Activated naive CD8-positive, alpha-beta T cell treated with anti-CD3 and anti-CD28 coated beads, Interleukin-2, amount 50 U/mL, for 16 hours (primary cell): ENCODE data around the gene NOP56.
A peak's percentile ranks its signal among the peaks of the same experiment; 100 is the strongest.
"Not testable (repeated sequence)": the region's sequence is repeated elsewhere in the genome, so short reads cannot be mapped to it uniquely, and the experiment has no call there.

ENCODE experiments used
- DNase-seq: peaks from one replicate; pipeline ENCODE4 v3.0.0-alpha.2; 2020; ENCODE audit warnings: low read depth, low spot score

NOP56 gene

DNA sequence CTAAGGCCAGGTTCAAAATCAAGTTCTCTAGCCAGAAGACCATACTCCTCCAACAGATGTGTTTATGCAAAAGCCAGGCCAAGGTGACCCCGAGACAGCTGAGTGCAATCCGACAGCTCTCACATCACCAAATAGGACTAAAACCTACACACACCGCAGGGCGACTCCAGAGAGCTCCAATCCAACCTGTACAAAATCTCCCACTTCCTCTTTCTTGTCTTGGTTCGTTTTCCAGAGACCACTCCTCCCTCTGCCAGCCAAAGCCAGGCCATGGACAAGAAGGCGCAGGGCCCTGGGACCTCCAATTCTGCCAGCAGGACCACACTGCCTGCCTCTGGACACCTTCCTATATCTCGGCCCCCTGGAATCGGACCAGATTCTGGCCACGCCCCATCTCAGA, 11.5 kb upstream of the NOP56 start:
- DNase-seq: no peak

DNA sequence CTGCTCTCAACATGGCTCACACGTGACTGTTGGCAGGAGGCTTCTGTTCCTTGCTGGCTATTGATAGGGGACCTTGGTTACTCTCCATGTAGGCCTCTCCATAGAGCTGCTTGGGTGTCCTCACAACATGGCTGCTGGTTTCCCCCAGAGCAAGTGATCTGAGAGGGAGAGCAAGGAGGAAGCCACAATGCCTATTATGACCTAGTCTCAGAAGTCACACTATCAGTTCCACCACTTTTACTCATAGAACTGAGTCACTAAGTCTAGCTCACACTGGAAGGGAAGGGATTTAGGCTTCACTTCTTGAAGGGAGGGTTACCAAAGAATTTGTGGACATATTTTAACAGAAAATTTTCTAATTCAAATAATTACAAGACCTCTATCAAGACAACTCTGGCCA, 8.7 kb upstream of the NOP56 start:
- DNase-seq: no peak

DNA sequence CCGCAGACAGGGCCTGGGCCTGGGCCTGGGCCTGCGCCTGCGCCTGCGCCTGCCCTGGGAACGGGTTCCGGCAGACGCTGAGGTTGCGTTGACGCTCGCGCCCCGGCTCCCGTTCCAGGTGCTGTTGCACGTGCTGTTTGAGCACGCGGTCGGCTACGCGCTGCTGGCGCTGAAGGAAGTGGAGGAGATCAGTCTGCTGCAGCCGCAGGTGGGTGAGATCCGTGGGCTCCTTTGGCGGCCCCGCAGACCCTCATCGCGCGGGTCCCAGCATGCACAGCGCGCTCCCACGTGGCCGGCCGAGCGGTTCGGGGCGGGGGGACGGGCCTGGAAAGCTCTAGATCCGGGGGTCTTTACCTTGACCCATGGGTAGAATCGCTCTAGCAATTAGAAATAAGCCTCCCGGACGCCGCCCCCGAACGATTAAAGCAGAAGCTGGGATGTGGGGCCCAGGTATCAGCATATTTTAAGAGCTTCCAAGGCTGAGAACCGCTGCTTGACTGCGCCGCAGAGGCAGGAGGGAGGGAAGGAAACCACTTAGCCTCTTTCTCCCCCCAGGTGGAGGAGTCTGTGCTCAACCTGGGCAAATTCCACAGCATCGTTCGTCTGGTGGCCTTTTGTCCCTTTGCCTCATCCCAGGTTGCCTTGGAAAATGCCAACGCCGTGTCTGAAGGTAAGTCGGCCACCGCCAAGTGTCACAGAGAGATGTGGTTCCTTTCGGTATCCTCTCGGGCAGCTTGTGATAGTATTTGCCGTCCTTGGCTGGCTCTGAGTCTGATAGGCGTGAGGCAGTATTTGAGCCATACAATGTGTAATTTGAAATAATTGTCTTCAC, 508 bp downstream of the NOP56 start:
- peak; percentile 11 for DNase-seq

DNA sequence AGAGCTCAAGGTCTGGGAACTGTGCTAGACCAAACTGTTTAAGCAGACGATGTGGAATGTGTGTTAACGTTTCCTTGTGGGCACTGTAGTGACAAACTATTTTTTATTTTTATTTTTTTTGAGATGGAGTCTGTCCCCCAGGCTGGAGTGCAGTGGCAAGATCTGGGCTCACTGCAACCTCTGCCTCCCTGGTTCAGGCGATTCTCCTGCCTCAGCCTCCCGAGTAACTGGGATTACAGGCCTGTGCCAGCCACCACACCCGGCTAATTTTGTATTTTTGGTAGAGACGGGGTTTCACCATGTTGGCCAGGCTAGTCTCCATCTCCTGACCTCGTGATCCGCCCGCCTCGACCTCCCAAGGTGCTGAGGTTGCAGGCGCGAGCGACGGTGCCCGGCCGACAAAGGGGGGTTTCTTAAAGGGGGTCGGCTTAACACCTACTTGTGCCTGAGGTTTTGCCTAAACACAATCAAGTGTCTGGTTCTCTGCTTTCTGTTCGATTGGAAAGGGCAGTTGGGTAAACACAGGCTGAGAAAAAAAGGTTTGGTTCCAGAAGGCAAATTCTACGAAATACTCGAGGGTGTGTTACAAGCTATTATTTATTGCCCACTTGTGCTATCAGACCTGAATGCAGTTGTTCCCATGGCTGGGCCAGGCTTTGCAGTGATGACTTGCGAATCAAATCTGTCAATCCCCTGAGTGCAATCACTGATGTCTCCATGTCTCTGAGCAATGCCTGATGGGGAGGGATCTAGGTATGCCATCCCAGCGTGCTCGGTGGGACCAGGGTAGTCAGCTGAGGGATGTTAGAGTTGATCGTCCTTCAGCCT, 1.3 kb downstream of the NOP56 start:
- no peak for DNase-seq

DNA sequence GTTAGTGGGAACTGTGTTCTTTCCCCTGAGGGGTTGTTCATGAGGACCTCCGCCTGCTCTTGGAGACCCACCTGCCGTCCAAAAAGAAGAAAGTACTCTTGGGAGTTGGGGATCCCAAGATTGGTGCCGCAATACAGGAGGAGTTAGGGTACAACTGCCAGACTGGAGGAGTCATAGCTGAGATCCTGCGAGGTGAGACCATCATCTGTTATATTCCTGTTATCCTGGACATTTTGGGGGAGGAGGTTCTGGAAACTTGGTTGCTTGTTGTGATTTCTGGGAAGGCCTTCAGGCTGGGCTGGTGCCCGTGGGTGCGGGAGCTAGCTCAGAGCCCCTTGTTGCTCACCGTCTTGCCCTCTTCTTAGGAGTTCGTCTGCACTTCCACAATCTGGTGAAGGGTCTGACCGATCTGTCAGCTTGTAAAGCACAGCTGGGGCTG, 2.0 kb downstream of the NOP56 start:
- no peak for DNase-seq

DNA sequence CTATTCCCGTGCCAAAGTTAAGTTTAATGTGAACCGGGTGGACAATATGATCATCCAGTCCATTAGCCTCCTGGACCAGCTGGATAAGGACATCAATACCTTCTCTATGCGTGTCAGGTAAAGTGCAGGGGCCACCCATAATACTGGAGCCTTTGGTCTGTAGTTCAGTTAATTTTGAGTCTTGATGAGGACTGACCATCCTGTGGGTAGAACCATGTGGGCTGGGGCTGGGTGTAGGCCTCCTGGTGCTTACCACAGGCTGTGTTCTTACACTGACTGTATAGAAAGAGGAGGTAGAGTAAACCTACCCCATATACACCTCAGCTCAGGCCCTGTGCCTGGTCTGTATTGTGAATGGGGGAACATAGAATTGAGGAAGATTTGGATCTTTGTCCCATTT, 2.4 kb downstream of the NOP56 start:
- no peak for DNase-seq

DNA sequence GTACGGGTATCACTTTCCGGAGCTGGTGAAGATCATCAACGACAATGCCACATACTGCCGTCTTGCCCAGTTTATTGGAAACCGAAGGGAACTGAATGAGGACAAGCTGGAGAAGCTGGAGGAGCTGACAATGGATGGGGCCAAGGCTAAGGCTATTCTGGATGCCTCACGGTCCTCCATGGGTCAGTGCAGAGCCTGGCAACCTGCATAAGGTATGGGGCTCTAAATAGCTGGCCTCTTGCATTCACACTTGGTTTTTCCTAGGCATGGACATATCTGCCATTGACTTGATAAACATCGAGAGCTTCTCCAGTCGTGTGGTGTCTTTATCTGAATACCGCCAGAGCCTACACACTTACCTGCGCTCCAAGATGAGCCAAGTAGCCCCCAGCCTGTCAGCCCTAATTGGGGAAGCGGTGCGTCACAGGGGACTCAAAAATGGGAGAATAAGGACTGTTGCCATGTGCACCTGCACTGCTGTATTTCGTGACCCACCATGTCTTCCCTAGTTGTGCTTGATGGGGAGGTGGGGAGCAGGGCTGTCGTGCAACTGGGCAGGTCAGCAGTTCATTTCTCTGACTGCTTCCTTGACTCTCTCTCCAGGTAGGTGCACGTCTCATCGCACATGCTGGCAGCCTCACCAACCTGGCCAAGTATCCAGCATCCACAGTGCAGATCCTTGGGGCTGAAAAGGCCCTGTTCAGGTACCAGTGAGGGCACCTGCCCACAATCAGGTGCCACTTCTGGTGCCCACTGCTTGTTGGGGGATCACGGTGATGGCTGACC, 3.1 kb downstream of the NOP56 start:
- DNase-seq: no peak

DNA sequence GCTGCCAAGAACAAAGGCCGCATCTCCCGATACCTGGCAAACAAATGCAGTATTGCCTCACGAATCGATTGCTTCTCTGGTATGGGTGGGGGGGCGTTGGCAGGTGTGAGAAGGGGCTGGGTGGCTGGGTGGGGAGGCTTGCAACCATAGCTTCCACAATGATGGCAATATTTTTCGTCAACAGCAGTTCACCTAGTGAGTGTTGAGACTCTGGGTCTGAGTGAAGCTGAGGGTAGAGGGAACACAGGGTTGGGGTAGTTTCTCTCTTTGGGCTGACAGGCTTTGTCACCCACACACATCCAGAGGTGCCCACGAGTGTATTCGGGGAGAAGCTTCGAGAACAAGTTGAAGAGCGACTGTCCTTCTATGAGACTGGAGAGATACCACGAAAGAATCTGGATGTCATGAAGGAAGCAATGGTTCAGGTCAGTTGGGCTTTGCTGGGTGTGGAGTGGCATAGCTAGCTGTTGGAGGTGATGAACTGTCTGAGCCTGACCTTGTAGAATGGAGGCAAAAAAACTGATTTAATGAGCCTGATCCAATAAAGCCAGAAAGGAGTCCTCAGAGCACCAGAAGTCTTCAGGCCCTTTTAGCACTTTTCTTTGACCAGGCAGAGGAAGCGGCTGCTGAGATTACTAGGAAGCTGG, 4.2 kb downstream of the NOP56 start:
- DNase-seq: no peak

DNA sequence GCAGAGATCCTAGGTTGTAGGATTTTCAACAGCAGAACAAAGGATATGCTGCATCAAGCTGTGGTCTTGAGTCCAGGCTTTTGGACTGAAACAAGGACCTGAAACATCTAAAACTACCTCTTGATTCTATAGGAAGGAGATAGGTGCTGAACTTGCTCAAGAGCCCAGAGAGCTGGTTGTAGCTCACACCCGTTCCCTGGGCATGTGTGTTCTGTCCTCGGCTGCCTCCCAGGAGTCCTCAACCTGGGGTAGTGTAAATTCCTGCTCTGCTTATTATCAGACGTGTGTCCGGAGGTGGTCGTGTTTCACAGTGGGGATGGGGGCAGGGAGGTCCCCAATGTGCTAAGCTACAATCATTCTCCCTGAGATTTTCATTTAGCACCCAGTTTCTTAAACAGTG, 4.8 kb downstream of the NOP56 start:
- DNase-seq: no peak

DNA sequence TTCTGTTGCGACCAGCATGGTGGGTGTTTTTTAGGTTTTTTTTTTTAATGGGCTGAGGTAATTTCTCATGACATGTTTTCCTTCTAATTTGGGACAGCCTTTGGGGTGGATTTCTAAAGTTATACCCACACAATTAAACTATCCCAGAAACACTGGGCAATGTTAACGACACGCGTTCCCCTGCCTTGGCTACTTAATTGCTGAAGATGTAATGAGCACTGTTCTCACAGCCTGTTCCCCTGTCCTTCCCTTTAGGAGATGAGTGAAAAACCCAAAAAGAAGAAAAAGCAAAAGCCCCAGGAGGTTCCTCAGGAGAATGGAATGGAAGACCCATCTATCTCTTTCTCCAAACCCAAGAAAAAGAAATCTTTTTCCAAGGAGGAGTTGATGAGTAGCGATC, 5.2 kb downstream of the NOP56 start:
- no peak for DNase-seq

DNA sequence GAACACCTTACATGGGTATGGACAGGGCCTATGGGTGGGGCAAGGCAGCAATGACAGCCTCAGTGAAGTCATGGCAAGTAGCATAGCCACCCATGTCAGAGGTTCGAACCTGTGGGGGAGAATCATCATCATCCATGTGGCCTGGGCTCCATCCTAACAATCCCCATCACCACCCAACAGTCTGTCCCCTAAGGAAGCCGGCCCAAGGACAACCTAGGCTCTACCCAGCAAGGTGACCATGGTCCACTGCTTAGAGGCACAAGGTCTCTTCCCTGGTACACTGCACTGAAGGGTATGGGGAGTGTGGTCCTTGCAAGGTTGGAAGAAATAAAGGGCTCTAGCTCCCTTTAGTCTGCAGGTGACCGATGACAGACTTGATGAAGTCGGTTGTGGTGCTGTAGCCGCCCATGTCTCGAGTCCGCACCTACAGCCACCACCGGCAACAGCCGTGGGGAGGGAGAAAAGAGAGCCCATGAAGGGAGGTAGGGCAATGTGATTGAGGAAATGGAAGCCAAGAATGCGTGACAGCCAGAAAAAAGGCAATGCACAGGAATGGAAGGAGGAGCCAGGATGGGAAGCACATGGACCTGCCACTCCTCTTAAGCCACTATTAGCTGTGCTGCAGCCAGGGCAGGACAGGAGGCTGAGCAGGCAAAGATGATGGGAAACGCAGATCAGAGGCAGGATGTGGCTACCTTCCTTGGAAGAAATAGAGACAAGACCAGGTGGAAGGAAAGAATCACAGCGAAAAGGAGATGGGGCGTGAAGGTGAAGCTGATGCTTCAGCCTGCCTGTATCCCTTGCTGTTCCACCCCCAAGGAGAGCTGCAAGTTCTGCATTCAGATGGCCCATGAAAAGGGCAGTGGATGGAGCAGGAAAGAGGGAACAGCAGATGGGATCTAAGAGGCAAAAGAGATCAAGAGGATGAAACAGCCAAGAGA, 6.3 kb downstream of the NOP56 start:
- DNase-seq: no peak

DNA sequence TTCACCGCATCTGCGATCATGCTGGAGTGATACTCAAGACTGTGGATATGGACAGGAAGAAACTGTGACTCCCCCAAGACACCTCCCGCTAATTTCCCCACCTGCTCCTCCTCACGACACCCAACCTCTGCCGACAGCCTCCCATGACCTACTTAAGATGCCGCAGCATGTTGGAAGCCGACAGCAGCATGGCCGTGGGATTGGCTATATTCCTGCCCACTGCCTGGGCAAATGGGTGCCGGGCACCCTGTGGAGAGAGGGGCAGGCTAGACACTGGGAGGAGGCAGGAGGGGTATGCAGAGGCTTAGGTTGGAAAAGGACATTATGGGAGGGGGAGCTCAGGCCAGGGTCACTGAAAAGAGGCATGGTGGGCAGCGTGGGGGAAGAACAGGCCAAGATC, 7.1 kb downstream of the NOP56 start:
- no peak for DNase-seq

DNA sequence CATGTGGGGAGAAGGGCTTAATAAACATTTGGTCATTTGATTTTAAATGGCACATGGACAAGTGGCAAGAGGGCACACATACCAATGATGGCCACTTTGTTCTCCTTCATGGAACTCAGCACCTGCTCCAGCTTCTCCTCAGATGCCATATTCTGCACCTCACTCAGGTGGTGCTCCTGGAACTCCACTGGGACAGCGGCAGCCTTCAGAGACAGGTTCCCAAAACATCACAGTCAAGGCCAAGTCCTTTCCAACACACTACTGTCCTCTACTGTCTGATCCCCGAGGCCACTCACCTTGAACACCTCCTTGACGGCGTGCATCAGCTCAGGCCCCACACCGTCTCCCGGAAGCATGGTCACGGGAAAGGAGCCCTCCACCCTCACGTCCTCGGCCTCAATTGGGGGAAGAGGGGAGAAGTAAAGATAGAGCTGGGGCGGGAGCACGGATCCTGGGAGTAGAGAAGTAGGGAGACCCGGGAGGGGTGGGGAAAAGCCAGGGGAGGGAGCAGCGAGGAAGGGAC, 11.0 kb downstream of the NOP56 start:
- DNase-seq: no peak

DNA sequence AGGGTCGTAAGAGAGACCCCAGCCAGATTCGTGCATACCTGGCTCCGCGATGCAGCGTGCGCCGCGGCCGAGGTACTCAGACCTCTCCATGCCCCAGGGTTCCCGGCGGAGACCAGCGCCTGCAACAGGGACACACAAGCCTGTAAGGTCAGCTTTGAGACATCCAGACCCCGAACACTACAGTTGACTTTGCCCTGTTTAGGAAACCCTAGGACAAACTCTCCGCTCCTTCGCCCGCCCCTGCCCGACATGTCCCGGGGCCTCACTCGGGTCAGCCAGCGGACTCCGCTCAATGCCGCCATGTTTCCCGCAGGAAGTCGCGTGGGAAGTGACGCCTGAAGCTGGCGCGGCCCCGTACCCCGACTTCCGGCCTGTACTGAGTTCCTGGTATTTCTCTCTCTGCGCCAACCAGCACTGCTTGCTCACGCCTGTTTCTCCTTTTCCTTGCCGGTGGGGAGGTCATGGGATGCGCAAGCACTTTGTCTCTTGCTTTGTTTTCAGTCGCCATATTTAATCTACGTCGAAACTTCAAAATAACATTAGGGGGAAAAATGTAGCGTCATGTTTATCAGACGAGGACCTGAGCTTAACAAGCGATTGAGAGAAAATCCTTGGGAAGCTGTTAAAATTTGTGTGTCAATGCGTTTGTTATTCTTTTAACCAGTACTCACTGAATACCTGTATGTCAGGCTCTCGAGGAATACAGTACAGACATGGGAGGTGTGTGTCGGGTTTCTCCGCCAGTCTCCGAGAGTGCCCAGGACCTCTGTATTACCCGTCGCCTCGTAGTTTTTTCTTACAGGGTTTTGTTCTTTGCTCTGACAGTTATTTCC, 11.7 kb downstream of the NOP56 start, which contains the start of gene IDH3B:
Gene IDH3B (minus strand): TSS at position 330 of the 833 bp plus-strand sequence. CDS start 28 bp downstream, at position 302.
- peak; percentile 85 for DNase-seq

DNA sequence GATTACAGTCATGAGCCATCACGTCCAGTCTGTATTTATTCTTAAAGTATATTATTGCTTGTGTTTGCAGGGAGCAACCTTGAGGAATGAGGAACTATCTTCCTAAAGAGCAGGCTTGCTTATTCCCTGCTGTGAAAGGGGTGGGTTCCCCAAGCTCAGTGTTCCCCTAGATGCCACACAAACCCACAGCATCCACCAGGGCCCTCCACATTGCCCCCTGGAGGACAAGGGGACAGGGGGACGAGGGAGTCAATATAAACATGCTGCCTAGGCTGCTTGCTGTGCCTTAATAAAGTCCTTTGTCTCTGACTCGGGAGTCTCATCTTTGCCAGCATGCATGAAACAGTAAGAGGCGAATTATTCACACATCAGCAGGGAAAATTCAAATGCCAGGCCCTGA, 19.5 kb downstream of the NOP56 start:
- DNase-seq: no peak

DNA sequence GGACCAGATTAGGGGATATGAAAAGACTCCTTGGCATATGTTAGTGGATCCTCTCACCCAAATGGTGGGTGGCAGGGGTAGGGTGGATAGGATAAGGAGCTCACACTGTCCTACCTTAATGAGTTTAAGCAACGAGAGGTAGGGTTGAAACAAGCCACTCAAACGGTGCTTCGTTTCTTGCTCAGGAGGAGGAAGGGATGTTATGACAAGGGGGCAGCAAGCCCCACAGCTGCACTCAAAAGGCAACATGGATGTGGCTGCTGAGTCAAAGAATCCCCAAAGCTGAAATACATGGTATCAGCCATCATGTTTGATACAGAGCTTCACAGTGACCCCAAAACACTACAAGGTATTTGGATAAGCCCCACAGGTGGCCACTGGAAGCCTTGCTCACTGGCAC, 20.0 kb downstream of the NOP56 start:
- DNase-seq: no peak

DNA sequence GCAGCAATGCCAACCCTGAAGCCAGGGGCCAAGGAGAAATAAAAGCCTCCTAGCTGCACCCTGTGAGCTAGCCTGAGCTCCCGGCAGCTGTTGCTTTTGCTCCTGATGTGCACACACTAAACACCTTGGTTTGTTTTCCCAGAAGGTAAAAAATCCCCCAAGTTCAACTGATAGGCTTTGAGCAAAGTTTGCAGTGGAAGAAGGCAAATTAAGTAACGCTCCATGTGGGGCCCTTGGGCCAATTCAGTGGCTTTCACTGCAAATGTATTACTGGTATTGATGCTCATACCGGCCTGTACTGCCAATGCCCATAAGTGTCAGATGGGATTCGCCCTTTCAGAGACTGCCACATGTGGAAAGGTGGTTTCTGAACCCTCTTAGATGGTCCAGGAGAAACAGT, 21.0 kb downstream of the NOP56 start:
- no peak for DNase-seq

DNA sequence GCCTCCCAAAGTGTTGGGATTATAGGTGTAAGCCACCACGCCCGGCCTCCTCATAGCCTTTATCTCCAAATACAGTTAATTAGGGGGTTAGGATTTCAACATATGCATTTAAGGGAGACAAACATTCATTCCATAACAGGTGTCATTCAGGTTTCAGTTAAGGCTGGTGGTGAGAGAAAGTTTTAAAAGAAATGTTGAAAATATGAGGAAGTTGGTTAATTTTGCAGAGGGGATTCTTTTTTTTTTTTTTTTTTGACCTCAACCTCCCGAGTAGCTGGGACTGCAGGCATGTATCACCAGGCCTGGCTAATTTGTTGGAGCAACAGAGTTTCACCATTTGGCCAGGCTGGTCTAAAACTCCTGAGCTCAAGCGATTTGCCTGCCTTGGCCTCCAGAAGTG, 27.6 kb downstream of the NOP56 start:
- no peak for DNase-seq

DNA sequence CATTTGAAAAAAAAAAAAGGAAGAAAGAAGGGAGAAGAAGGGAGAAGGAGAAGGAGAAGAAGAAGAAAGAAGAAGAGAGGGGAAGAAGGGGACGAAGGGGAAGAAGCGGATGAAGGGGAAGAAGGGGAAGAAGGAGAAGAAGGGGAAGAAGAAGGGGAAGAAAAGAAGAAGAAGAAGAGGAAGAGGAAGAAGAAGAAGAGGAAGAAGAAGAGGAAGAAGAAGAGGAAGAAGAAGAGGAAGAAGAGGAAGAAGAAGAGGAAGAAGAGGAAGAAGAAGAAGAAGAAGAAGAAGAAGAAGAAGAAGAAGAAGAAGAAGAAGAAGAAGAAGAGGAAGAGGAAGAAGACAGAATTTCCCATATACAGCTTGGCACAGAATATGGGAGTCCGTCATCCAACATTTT, 29.6 kb downstream of the NOP56 start:
- DNase-seq: not testable (repeated sequence)
